SK-N-MC (cell line): Measurements from ENCODE around the gene TRIM33.

ENCODE experiments used
- EZH2 ChIP-seq: fragments of 200-600 bp; sonication (generic); IDR thresholded peaks from one replicate; pipeline ENCODE4 v1.6.1; 2017; ENCODE audit warnings: antibody characterized with exemption
- FOXP2 ChIP-seq: optimal IDR thresholded peaks from 2 replicates; pipeline ENCODE3; 2011; ENCODE audit warnings: mild to moderate bottlenecking, moderate library complexity; ENCODE audit not compliant: insufficient read depth; ENCODE audit errors: extremely low read length, control extremely low read depth
- POLR2AphosphoS5 ChIP-seq: IDR thresholded peaks from 2 replicates; pipeline ENCODE4 v1.6.1; 2012; ENCODE audit warnings: mild to moderate bottlenecking, low read depth, low read length, borderline replicate concordance

DNA sequence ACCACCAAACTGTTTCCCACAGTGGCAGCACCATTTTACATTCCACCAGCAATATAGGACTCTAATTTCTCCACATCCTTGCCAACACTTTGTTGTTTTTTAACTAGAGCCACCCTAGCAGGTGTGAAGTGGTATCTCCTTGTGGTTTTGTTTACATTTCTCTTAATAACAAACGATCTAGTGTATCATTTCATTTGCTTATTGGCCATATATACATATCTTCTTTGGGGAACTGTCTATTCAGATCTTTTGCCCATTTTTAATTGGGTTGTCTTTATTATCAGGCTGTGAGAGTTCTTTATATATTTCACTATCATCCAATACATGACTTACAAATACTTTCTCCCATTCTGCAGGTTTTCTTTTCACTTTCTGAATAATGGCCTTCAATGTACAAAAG is 18.0 kb downstream of the TRIM33 start:
- no peak for TF ChIP-seq EZH2
- no peak for TF ChIP-seq POLR2AphosphoS5
- TF ChIP-seq FOXP2, result no peak
